Right ventricle myocardium inferior (tissue), 1 donor: ENCODE measurements around the gene APBB2. TPM values are rescaled to one million over a fixed set of nuclear protein-coding genes. Genes with fewer than 3 reads are reported as not detected.
"Not testable (repeated sequence)": the region's sequence is repeated elsewhere in the genome, so short reads cannot be mapped to it uniquely, and the experiment has no call there.

Experiments
- ATAC-seq: fragments of 200-7000 bp; cut with Tn5 transposase; one replicate; pipeline ENCODE4 v1.9.1; 2020; ENCODE audit warnings: mild to moderate bottlenecking, moderate library complexity
- DNase-seq: peaks from one replicate; pipeline ENCODE4 v3.0.0; 2021; ENCODE audit errors: missing footprints
- intact Hi-C: fragments of 100-400 bp; cut with DNase I; formaldehyde crosslinking; loops from one replicate; pipeline ENCODE4 v1.11.0; 2022
- total RNA-seq: library from RNA; stranded (reverse); fragmentation: NEBNext Ultra II Directional; extraction: Animal tissue kit (Norgen Biotek cat#: 25700); gene quantifications from one replicate; pipeline ENCODE4 v1.2.1, GENCODE V29; 2021
- donor health status: DM: no; HTN: yes; CAD: no; lungs with severe emphysema.

Gene APBB2
- total RNA-seq, 1 donor from 2014 or later = 23.8 TPM

- ATAC-seq (no peak), DNase-seq (no peak)
- intact Hi-C loops = no loop called here
Measured at GRCh38 chr4:41024556-41025491, 189.5 kb downstream of the APBB2 start.

GRCh38 chr4:41022116-41022515 is 192.2 kb downstream of the APBB2 start:
- ATAC-seq (no peak), DNase-seq (no peak)
- intact Hi-C loops = no loop called here

- DNase-seq = no peak
- intact Hi-C loops = no loop called here
- ATAC-seq = no peak
Measured at GRCh38 chr4:41015016-41015675, 199.2 kb downstream of the APBB2 start.

GRCh38 chr4:41014158-41014557 is 200.2 kb downstream of the APBB2 start:
- ATAC-seq = peak; percentile 13
- DNase-seq = no peak

GRCh38 chr4:41013746-41014145 is 200.6 kb downstream of the APBB2 start:
- ATAC-seq (peak; percentile 31), DNase-seq (no peak)
- intact Hi-C loops = no loop called here

More at GRCh38 chr4:41014158-41014557, 200.2 kb downstream of the APBB2 start:
- intact Hi-C loops = no loop called here

- ATAC-seq = no peak
- intact Hi-C loops = no loop called here
- DNase-seq = no peak
Measured at GRCh38 chr4:41012911-41013310, 201.4 kb downstream of the APBB2 start.

GRCh38 chr4:41012293-41012692 is 202.0 kb downstream of the APBB2 start:
- DNase-seq (no peak), ATAC-seq (no peak)
- intact Hi-C loops = no loop called here

- ATAC-seq (no peak), DNase-seq (no peak)
- intact Hi-C loops = no loop called here
Measured at GRCh38 chr4:41009411-41009810, 204.9 kb downstream of the APBB2 start.

- intact Hi-C loops = no loop called here
- ATAC-seq (no peak), DNase-seq (no peak)
Measured at GRCh38 chr4:41006141-41006540, 208.2 kb downstream of the APBB2 start.

- ATAC-seq (no peak), DNase-seq (no peak)
- intact Hi-C loops = no loop called here
Measured at GRCh38 chr4:41002309-41002708, 212.0 kb downstream of the APBB2 start.

GRCh38 chr4:41000356-41000755 is 214.0 kb downstream of the APBB2 start:
- intact Hi-C loops = no loop called here
- DNase-seq (no peak), ATAC-seq (no peak)

GRCh38 chr4:40998675-40999358 is 215.5 kb downstream of the APBB2 start:
- ATAC-seq (no peak), DNase-seq (no peak)
- intact Hi-C loops = no loop called here

- no peak for ATAC-seq
- intact Hi-C loops = no loop called here
- DNase-seq = no peak
Measured at GRCh38 chr4:40995850-40996249, 218.5 kb downstream of the APBB2 start.

- DNase-seq, intact Hi-C loops, ATAC-seq: not testable (repeated sequence)
Measured at GRCh38 chr4:40994321-40994720, 220.0 kb downstream of the APBB2 start.

GRCh38 chr4:40993296-40993693 is 221.0 kb downstream of the APBB2 start:
- DNase-seq, intact Hi-C loops, ATAC-seq: not testable (repeated sequence)

- no peak for ATAC-seq
- intact Hi-C loops = no loop called here
- no peak for DNase-seq
Measured at GRCh38 chr4:40992472-40993295, 221.7 kb downstream of the APBB2 start.

GRCh38 chr4:40991908-40992307 is 222.4 kb downstream of the APBB2 start:
- intact Hi-C loops = no loop called here
- no peak for ATAC-seq
- DNase-seq = no peak

GRCh38 chr4:40990899-40991265 is 223.5 kb downstream of the APBB2 start:
- no peak for DNase-seq
- intact Hi-C loops = no loop called here
- ATAC-seq = no peak
